A673 (cell line): ENCODE measurements around the gene CYBB. TPM values are rescaled to one million over a fixed set of nuclear protein-coding genes. Genes with fewer than 3 reads are reported as not detected.

Experiments
- BruUV-seq: library from RNA; stranded (reverse); fragments of 400-500 nt; replicated peaks from 2 replicates; lab custom pipeline; 2021; lab: Mats Ljungman, UMichigan
- CTCF ChIA-PET: fragments of 300-600 bp; sonication (Branson Sonifier 250); formaldehyde crosslinking; loops from one replicate; lab custom pipeline; 2022; ENCODE audit warnings: antibody characterized with exemption; lab: Charles Lee
- POLR2A ChIA-PET: fragments of 300-600 bp; sonication (Branson Sonifier 250); formaldehyde crosslinking; loops from one replicate; lab custom pipeline; 2022; ENCODE audit warnings: antibody characterized with exemption; ENCODE audit not compliant: low non-redundant PET; lab: Charles Lee
- DNase-seq: peaks from one replicate; pipeline ENCODE4 v3.0.0-alpha.2; 2015; ENCODE audit warnings: low spot score
- H3K27ac ChIP-seq: fragments of 200-600 bp; sonication (generic); 2 replicates; pipeline ENCODE4 v1.5.1; 2016; ENCODE audit warnings: mixed run types, low read depth, mild to moderate bottlenecking, mixed read lengths, antibody characterized with exemption, low read length; ENCODE audit not compliant: poor library complexity, severe bottlenecking
- H3K27me3 ChIP-seq: fragments of 200-600 bp; sonication (generic); replicated peaks from 2 replicates; pipeline ENCODE4 v1.6.1; 2017; ENCODE audit warnings: mixed run types, low read depth, mild to moderate bottlenecking, mixed read lengths, antibody characterized with exemption, low read length; ENCODE audit not compliant: insufficient read depth, poor library complexity
- H3K36me3 ChIP-seq: fragments of 200-600 bp; sonication (generic); 2 replicates; pipeline ENCODE4 v1.6.1; 2016; ENCODE audit warnings: mixed run types, mild to moderate bottlenecking, mixed read lengths, antibody characterized with exemption, low read length; ENCODE audit not compliant: insufficient read depth, poor library complexity, severe bottlenecking
- H3K4me1 ChIP-seq: fragments of 200-600 bp; sonication (generic); 2 replicates; pipeline ENCODE4 v1.6.1; 2017; ENCODE audit warnings: mixed run types, mild to moderate bottlenecking, mixed read lengths, antibody characterized with exemption, low read length; ENCODE audit not compliant: insufficient read depth, poor library complexity, severe bottlenecking
- H3K4me3 ChIP-seq: fragments of 200-600 bp; sonication (generic); 2 replicates; pipeline ENCODE4 v1.5.1; 2016; ENCODE audit warnings: low read depth, mixed run types, mild to moderate bottlenecking, mixed read lengths, low read length; ENCODE audit not compliant: poor library complexity, severe bottlenecking
- H3K9me3 ChIP-seq: fragments of 200-600 bp; sonication (generic); 2 replicates; pipeline ENCODE4 v1.6.1; 2016; ENCODE audit warnings: mixed run types, low read depth, mild to moderate bottlenecking, mixed read lengths, antibody characterized with exemption, low read length; ENCODE audit not compliant: poor library complexity, severe bottlenecking
- EZH2 ChIP-seq: fragments of 200-600 bp; sonication (generic); IDR thresholded peaks from 2 replicates; pipeline ENCODE4 v1.6.1; 2017; ENCODE audit warnings: borderline replicate concordance, low read depth, mild to moderate bottlenecking, mixed read lengths, antibody characterized with exemption, low read length; ENCODE audit not compliant: poor library complexity, severe bottlenecking
- intact Hi-C: fragments of 100-400 bp; cut with micrococcal nuclease; formaldehyde crosslinking; loops from one replicate; pipeline ENCODE4 v1.10.0; 2022; ENCODE audit not compliant: unreplicated experiment
- total RNA-seq: library from RNA; stranded (reverse); gene quantifications from 2 replicates; pipeline ENCODE4 v1.2.3, GENCODE V29; 2021
- TF ChIP-seq, protein P1 (sequence below): fragments of 300-800, 200-600 bp; sonication (generic); conservative IDR thresholded peaks from 2 replicates; pipeline ENCODE4 v1.5.1; 2017; ENCODE audit warnings: low read depth, mild to moderate bottlenecking, antibody characterized with exemption, low read length, moderate library complexity, mixed read lengths

CYBB gene
- total RNA-seq, 1 experiment from 2014 or later, result not detected

DNA sequence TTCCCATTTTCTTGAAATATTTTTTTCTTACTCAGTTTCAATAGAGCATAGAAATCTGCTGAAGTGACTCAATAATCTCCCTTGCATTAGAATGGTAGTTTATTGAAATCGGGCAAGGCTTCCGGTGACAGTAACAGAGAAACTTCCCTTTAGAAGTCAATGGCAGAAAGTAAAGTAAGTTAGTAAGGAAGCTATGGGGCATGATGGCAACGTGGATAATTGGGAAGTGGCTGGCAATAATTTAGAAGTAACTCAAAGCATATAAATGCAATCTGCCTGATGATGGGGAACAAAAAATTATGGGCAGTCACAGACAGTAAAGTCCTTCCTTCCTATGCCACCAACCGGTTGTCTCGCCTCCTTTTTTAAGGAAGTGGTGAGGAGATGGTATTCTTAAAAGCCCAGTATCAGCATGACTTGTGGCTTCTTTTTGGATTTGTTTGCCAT lies 7.6 kb downstream of the CYBB start:
- ChIA-PET CTCF (no interaction called here), POLR2A (no interaction called here)
- Histone ChIP-seq H3K27me3 (no peaks in the 10 kb centered on the region), H3K36me3 (no peaks in the 10 kb centered on the region), H3K27ac (no peak overlapping the region), H3K4me1 (no peaks in the 10 kb centered on the region), H3K4me3 (no peak overlapping the region), H3K9me3 (no peaks in the 10 kb centered on the region)
- DNase-seq, result no peak
- intact Hi-C loops, result no loop called here
- TF ChIP-seq EZH2, result no peak
- TF ChIP-seq, protein P1, sequence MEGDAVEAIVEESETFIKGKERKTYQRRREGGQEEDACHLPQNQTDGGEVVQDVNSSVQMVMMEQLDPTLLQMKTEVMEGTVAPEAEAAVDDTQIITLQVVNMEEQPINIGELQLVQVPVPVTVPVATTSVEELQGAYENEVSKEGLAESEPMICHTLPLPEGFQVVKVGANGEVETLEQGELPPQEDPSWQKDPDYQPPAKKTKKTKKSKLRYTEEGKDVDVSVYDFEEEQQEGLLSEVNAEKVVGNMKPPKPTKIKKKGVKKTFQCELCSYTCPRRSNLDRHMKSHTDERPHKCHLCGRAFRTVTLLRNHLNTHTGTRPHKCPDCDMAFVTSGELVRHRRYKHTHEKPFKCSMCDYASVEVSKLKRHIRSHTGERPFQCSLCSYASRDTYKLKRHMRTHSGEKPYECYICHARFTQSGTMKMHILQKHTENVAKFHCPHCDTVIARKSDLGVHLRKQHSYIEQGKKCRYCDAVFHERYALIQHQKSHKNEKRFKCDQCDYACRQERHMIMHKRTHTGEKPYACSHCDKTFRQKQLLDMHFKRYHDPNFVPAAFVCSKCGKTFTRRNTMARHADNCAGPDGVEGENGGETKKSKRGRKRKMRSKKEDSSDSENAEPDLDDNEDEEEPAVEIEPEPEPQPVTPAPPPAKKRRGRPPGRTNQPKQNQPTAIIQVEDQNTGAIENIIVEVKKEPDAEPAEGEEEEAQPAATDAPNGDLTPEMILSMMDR, result no peak
- BruUV-seq, result no TSS peak

DNA sequence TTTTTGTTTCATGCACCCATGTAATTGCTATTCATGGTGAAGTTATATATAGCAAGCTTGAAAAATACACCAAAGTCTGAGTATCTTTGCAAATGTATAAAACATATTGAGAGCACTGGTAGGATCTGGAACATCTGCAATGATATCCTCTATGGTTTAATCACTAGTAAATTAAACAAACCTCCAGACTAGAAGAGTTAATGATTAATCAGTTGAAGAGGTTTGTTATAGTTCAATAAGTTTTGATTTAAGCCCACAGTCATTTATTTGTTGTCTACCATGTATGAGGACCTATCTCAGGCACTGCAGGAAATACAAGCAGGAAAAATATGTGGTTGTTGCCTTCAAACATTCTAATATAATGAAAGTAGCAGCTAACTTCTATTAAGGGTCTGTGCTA lies 16.5 kb downstream of the CYBB start:
- ChIA-PET POLR2A (no interaction called here), CTCF (no interaction called here)
- intact Hi-C loops, result no loop called here
- Histone ChIP-seq H3K27me3 (no peaks in the 10 kb centered on the region), H3K9me3 (no peaks in the 10 kb centered on the region), H3K36me3 (no peaks in the 10 kb centered on the region), H3K4me3 (no peak overlapping the region), H3K4me1 (no peaks in the 10 kb centered on the region), H3K27ac (no peak overlapping the region)
- no peak for DNase-seq
- TF ChIP-seq EZH2, result no peak
- TF ChIP-seq, protein P1, result no peak
- BruUV-seq, result no TSS peak

DNA sequence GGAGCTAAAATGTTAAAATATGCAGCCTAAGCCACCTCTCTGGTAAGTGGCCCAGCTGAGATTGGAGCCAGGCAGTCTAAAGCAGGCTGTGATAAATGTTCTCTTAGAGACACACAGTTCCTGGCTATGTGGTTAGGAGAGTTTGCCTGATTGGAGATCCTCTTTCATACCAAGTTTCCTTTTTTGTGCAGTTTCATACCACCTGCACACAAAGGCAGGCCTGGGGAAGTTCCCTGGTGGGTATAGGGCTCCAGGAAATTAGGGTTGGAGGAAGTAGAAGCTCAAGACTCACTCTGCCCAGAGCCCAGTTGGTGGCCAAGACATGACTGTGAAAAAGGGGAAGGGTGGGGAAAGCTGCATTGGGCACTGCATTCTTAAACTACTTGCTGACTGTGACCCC lies 16.9 kb downstream of the CYBB start:
- ChIA-PET POLR2A (no interaction called here), CTCF (no interaction called here)
- no peaks in the 10 kb centered on the region for H3K36me3 ChIP-seq
- BruUV-seq, result no TSS peak
- intact Hi-C loops, result no loop called here
- no peaks in the 10 kb centered on the region for H3K4me1 ChIP-seq
- TF ChIP-seq EZH2, result no peak
- TF ChIP-seq, protein P1, result no peak
- H3K9me3 ChIP-seq, result no peaks in the 10 kb centered on the region
- H3K27ac ChIP-seq, result no peak overlapping the region
- H3K4me3 ChIP-seq, result no peak overlapping the region
- DNase-seq, result peak; percentile 52
- H3K27me3 ChIP-seq, result no peaks in the 10 kb centered on the region
